Hindlimb muscle (tissue), 1 donor: ENCODE measurements around the gene XRN1. TPM values are rescaled to one million over a fixed set of nuclear protein-coding genes. Genes with fewer than 3 reads are reported as not detected.
"Not testable (repeated sequence)": the region's sequence is repeated elsewhere in the genome, so short reads cannot be mapped to it uniquely, and the experiment has no call there.

Source experiments
- DNase-seq: peaks from one replicate; pipeline ENCODE4 v3.0.0-alpha.2; 2013
- polyA plus RNA-seq: library from polyadenylated mRNA; unstranded; fragments of 120-200 nt; gene quantifications from one replicate; pipeline ENCODE4 v1.2.1, GENCODE V29; 2013; ENCODE audit not compliant: insufficient read length

XRN1 gene
- 16.3 TPM for polyA plus RNA-seq

- DNase-seq = peak; percentile 96
Measured at GRCh38 chr3:142447852-142448823, at the start of gene XRN1. Gene XRN1 (minus strand): TSS chr3:142448037. CDS start chr3:142447944, 93 bp downstream.

DNA sequence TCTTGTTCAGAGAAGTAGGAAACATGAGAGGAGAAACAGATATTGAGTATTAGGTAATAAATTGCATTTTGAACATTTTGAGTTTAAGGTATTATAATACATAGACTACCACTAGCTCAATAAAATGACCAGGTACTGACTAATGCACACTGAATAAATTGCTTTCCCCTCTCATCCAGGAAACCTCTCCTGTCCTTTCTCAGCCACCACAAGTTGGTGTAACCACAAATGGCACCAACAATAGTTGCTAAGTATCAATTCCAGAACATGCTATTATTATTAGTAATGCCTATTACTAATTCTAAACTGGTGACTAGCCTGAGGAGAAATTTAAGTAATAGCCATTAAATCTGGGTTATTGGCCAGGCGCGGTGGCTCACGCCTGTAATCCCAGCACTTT is 47.3 kb upstream of the XRN1 start:
- no peak for DNase-seq

- no peak for DNase-seq
Measured at GRCh38 chr3:142492184-142492583, 44.3 kb upstream of the XRN1 start.

DNA sequence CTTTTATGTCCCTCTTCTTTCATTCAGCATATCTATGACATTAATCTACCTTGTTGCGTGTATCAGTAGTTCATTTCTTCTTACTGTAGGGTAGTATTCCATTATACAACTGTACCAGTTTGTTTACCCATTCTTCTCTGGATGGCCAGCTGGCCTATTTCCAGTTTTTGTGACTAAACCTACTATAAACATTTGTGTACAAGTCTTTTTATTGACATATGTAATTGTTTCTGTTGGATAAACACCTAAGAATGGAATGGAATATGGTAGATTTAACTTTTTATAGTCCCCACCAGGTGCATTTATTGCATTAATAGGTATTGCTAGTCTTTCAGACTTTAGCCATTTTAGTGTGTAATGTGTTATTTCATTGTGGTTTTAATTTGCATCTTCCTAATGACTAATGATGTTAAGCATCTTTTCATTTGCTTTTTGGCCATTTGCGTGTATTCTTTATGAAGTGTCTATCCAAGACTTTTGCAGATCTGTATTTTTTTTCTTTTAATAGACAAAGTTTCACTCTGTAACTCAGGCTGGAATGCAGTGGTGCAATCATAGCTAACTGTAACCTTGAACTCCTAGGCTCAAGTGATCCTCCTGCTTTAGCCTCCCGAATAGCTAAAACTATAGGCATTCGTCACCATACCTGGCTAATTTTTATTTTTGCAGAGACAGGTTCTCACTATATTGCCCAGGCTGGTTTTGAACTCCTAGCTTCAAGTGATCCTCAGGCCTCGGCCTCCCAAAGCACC is 41.9 kb upstream of the XRN1 start:
- DNase-seq = no peak

- DNase-seq = no peak
Measured at GRCh38 chr3:142484912-142485435, 37.1 kb upstream of the XRN1 start.

DNA sequence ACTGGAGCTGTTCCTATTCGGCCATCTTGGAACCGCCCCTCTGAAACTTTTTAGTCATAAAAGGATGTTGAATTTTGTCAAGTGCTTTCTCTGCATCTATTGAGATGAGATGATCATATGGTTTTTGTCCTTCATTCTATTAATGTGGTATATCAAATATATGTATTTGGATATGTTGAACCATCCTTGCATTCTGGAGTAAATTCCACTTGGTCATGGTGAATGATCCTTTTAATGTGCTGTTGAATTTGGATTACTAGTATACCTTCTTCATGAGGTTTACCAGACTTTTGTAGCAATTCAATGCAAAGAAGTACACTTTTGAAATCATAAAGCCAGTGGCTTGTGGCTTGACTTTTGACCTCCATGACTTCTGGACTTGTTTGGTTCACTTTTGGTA is 33.4 kb upstream of the XRN1 start:
- no peak for DNase-seq

DNA sequence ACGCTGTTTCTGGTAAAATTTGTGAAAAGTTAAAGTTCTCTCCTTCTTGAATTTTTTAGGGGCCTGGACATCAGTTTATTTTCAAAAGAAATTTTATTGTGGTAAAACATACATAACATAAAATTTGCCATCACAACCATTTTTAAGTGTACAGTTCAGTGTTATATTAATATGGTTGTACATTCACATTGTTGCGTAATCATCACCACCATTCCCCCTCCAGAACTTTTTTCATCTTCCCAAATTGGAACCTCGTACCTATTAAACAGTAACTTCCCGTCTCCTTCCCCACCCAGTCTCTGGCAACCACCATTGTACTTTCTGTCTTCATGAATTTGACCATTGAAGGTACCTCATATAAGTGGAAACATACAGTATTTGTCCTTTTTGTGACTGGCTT is 23.0 kb upstream of the XRN1 start:
- no peak for DNase-seq

- DNase-seq = no peak
Measured at GRCh38 chr3:142468456-142468855, 20.6 kb upstream of the XRN1 start.

DNA sequence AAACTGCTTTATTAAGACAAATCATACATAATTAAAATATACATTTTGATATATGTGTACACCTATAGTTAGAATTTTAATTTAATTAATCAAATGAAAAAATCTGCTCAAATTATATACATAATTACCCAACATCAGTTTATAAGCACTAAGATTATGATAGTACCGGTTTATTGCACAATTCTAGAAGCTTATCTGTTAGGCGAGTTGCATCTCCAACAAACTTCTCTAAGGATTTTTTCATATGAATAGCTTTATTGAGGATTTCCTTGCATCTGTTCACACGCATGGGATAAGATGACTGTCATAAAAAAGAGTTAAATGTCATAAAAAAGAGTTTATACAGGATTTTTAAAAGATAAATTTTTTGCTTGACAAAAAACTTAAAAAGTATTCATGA is 19.9 kb upstream of the XRN1 start:
- no peak for DNase-seq

DNA sequence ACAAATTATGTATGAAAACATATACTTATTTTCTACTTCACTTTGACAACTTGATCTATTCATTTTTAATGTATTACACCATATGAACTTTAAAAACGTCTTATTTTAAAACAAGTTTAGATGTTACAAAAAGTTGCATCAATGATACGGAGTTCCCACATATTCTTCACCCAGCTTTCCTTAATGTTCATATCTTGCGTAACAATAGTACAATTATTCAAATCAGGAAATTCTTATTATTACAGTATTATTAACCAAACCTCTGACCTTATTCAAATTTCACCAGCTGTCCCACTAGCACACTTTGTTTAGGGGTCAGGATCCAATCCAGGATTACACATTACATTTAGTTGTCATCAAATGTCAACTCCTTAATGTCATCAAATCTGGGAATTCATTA is 12.9 kb upstream of the XRN1 start:
- no peak for DNase-seq

DNA sequence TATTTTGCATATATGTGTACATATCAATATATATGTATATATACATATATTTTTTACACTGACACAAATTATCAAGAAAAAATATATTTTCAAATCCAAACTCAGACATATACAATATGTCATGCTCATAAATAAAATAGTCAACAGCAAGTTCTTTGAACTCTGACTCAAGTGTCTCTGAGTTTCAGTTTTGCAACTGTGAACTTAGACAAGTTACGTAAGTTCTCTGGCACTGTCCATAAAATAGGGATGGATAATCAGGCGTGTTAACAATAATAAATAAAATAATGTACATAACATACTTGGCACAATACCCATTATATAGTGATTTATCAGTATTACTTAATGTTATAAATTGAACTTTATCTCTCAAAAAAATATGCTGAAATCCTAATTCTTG is 12.1 kb upstream of the XRN1 start:
- DNase-seq = no peak

DNA sequence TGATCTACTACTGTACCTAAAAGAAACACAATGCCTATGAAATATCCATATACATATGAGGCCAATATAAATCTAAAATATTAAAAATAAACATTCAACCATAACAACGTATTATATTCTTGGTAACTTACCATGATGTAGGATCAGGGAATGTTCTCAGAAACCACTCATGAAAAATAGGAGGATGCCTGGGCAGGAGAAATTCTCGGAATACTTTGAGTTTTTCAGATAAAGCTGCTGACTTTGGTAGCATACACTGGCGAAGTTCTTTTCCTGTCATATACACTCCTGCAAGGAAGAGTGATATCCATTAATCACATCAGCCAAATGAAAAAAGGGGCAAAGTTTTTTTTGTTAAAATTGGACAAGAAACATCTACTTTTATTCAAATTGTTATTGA is 11.3 kb upstream of the XRN1 start:
- no peak for DNase-seq

DNA sequence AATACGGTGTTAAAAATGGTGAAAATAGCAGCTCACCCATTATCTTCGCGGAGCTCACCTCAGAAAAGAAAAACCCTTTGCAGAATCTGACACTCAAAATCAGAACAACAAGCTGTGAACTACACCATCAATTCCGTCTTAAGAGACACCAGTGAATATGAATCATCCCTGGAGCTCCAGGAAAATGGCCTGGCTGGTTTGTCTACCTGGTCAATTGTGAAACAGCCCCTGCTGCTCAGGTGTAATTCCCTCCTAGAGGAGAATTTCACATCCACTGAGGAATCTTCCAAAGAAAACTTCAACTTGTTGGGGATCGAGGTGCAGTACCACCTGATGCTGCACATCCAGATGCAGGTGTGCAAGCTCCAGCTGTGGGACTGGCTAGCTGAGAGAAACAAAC is 3.0 kb upstream of the XRN1 start:
- DNase-seq = no peak

DNA sequence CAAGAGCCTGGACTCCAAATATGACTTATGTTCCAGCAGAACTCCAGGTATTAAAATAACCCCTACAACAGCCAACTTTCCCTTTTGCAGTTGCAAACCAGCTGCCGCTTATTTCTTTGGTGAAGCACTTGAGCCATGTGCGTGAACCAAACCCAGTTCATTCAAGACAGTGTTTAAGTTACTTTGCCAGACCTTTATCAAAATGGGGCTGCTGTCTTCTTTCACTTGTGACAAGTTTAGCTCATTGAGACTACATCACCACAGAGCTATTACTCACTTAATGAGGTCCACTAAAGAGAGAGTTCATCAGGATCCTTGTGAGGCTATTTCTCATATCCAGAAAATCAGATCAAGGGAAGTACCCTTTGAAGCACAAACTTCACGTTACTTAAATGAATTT is 2.4 kb upstream of the XRN1 start:
- DNase-seq = no peak

DNA sequence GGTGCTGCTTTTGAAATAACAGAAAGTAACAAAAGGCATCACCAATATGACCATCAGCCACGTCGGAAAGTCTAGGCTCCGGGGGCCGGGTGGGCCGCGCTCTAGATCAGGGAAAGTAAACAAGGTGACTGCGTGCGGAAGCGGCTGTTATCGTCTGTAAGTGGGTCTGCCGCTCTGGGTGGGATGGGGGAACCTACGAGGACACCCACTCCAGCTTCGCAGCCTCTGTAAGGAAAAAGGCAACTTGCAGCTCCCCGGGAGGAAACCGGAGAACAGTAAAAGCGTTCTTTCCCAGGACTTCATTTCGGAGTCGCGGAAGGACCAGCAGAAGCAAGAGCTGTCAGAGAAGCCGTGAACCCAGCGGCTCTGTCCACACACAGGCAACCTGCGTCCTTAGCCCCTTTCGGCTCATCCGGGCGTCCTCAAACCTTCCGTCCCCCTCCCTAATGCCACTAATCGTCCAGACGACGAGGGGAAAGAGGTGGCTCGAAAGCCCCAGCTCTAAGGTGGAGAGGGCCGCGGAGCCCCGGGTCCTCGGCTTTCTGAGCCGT is 461 bp downstream of the XRN1 start:
- DNase-seq = no peak

GRCh38 chr3:142445816-142446254 is 2.0 kb downstream of the XRN1 start:
- no peak for DNase-seq

- no peak for DNase-seq
Measured at GRCh38 chr3:142444343-142444742, 3.5 kb downstream of the XRN1 start.

DNA sequence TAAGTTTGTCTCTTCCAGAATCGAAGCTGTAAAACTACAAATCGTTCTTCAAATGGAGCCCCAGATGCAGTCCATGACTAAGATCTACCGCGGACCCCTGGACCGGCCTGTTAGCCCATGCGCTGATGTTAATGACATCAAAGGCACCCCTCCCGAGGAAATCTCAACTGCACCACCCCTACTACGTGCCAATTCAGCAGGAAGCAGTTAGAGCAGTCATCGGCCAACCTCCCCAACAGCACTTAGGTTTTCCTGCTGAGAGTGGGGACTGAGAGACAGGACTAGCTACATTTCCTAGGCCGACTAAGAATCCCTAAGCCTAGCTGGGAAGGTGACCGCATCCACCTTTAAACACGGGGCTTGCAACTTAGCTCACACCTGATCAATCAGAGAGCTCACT is 4.8 kb downstream of the XRN1 start:
- DNase-seq = not testable (repeated sequence)

DNA sequence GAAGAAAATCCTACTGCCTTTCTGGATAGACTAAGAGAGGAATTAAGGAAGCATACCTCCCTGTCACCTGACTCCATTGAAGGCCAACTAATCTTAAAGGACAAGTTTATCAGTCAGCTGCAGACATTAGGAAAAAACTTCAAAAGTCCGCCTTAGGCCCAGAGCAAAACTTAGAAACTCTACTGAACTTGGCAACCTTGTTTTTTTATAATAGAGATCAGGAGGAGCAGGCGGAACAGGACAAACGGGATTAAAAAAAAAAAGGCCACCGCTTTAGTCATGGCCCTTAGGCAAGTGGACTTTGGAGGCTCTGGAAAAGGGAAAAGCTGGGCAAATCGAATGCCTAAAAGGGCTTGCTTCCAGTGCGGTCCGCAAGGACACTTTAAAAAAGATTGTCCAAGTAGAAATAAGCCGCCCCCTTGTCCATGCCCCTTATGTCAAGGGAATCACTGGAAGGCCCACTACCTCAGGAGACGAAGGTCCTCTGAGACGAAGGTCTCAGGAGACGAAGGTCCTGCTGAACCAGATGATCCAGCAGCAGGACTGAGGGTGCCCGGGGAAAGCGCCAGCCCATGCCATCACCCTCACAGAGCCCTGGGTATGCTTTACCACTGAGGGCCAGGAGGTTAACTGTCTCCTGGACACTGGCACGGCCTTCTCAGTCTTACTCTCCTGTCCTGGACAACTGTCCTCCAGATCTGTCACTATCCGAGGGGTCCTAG is 8.2 kb downstream of the XRN1 start:
- DNase-seq = not testable (repeated sequence)

GRCh38 chr3:142438096-142438495 is 9.7 kb downstream of the XRN1 start:
- not testable (repeated sequence) for DNase-seq

GRCh38 chr3:142436951-142437585 is 10.8 kb downstream of the XRN1 start:
- no peak for DNase-seq

DNA sequence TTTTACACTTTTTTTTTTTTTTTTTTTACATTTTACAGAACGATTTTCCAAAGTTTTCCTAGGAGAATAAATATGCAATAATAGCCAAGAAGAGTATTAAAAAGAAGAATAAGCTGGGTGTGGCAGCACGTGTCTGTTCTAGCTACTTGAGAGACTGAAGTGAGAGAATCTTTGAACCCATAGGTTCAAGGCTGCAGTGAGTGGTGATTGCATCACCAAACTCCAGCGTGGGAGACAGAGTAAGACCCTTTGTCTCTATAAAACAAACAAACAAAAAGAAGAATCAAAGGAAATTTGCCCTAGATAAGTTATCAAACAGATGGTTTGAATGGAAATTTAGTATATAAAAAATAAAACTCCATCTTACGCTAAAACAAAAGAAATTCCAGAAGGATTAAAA is 13.3 kb downstream of the XRN1 start:
- DNase-seq = no peak
